ENCODE data around the gene UQCRHL.

- no peak for TF ChIP-seq ARNTL (CRISPR knock-in tag; IDR thresholded peaks at IDR 0.05; ENCODE audit: borderline replicate concordance, low read depth)
- TF ChIP-seq PATZ1 (CRISPR knock-in tag; IDR thresholded peaks at IDR 0.05; ENCODE audit: borderline replicate concordance) = no peak
- TF ChIP-seq, protein P1, sequence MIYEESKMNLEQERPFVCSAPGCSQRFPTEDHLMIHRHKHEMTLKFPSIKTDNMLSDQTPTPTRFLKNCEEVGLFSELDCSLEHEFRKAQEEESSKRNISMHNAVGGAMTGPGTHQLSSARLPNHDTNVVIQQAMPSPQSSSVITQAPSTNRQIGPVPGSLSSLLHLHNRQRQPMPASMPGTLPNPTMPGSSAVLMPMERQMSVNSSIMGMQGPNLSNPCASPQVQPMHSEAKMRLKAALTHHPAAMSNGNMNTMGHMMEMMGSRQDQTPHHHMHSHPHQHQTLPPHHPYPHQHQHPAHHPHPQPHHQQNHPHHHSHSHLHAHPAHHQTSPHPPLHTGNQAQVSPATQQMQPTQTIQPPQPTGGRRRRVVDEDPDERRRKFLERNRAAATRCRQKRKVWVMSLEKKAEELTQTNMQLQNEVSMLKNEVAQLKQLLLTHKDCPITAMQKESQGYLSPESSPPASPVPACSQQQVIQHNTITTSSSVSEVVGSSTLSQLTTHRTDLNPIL (CRISPR knock-in tag; IDR thresholded peaks at IDR 0.05; ENCODE audit: low read depth) = no peak
- TF ChIP-seq RARB (CRISPR knock-in tag; IDR thresholded peaks at IDR 0.05) = no peak
- TF ChIP-seq ZFP3 (CRISPR knock-in tag; IDR thresholded peaks at IDR 0.05) = no peak
- TF ChIP-seq TCF4 (CRISPR knock-in tag; IDR thresholded peaks at IDR 0.05; ENCODE audit: borderline replicate concordance) = no peak
- no peak for TF ChIP-seq ZNF565 (CRISPR knock-in tag; conservative IDR thresholded peaks at IDR 0.05; ENCODE audit: low read depth)
These were observed 3.4 kb downstream of the UQCRHL start for GRCh38 chr1:15804060-15804459.

Measured in SK-N-SH treated with all-trans-retinoic acid at 6 μM for 48 hours (cell line).